Mesenchymal stem cell (in vitro differentiated cells and primary cell): Measurements from ENCODE around the gene POP7.

Experiments
- DNase-seq: peaks from one replicate; pipeline ENCODE4 v3.0.0-alpha.2; 2013
- H2AFZ ChIP-seq: one replicate; pipeline ENCODE4 v1.6.1; 2013; ENCODE audit warnings: low read depth, mild to moderate bottlenecking, control low read depth, inconsistent platforms, low read length, moderate library complexity
- H2AK5ac ChIP-seq: 2 replicates; pipeline ENCODE4 v1.6.1; 2013; ENCODE audit warnings: low read length, moderate library complexity, mild to moderate bottlenecking, inconsistent platforms; ENCODE audit not compliant: severe bottlenecking
- H2BK120ac ChIP-seq: one replicate; pipeline ENCODE4 v1.6.1; 2013; ENCODE audit warnings: low read depth, mild to moderate bottlenecking, inconsistent platforms, low read length, moderate library complexity
- H2BK12ac ChIP-seq, 2 experiments: one replicate each; pipeline ENCODE4 v1.6.1; 2013; ENCODE audit warnings: inconsistent platforms in 2 of 2, low read length in 2 of 2, mild to moderate bottlenecking in 2 of 2, moderate library complexity in 2 of 2, control low read depth in 1 of 2
- H2BK15ac ChIP-seq: one replicate; pipeline ENCODE4 v1.6.1; 2013; ENCODE audit warnings: mild to moderate bottlenecking, low read depth, inconsistent platforms; ENCODE audit not compliant: poor library complexity, severe bottlenecking
- H2BK5ac ChIP-seq: 2 replicates; pipeline ENCODE4 v1.6.1; 2013; ENCODE audit warnings: low read depth, mild to moderate bottlenecking, low read length, control low read depth, inconsistent platforms; ENCODE audit not compliant: poor library complexity, severe bottlenecking
- H3K14ac ChIP-seq, 2 experiments: one replicate each; pipeline ENCODE4 v1.6.1; 2013; ENCODE audit warnings: inconsistent platforms in 2 of 2, low read length in 2 of 2, control low read depth in 1 of 2, mild to moderate bottlenecking in 1 of 2, moderate library complexity in 1 of 2
- H3K18ac ChIP-seq, 2 experiments: one replicate each; pipeline ENCODE4 v1.6.1; 2013; ENCODE audit warnings: inconsistent platforms in 2 of 2, low read length in 2 of 2, control low read depth in 1 of 2, low read depth in 1 of 2, mild to moderate bottlenecking in 1 of 2
- H3K23ac ChIP-seq, 2 experiments: one replicate each; pipeline ENCODE4 v1.6.1; 2013; ENCODE audit warnings: inconsistent platforms in 2 of 2, low read length in 2 of 2, mild to moderate bottlenecking in 2 of 2, moderate library complexity in 2 of 2, control low read depth in 1 of 2
- H3K27ac ChIP-seq: 2 replicates; pipeline ENCODE4 v1.5.1; 2013; ENCODE audit warnings: mild to moderate bottlenecking, moderate library complexity, low read length, control low read depth, inconsistent platforms; ENCODE audit not compliant: poor library complexity, severe bottlenecking
- H3K27me3 ChIP-seq, 2 experiments: 2 replicates each; pipeline versions ENCODE4 v1.6.1 to v1.7.0; 2013; ENCODE audit warnings: low read length in 2 of 2, mild to moderate bottlenecking in 2 of 2, moderate library complexity in 2 of 2, control low read depth in 1 of 2, inconsistent platforms in 1 of 2; ENCODE audit not compliant: control insufficient read depth in 1 of 2, insufficient read depth in 1 of 2
- H3K36me3 ChIP-seq, 2 experiments: 2 replicates each; pipeline versions ENCODE4 v1.6.1 to v1.7.0; 2013; ENCODE audit warnings: low read length in 2 of 2, control low read depth in 1 of 2, inconsistent platforms in 1 of 2, low read depth in 1 of 2, mild to moderate bottlenecking in 1 of 2; ENCODE audit not compliant: insufficient read depth in 2 of 2, control insufficient read depth in 1 of 2
- H3K4ac ChIP-seq, 2 experiments: one replicate each; pipeline ENCODE4 v1.6.1; 2013; ENCODE audit warnings: inconsistent platforms in 2 of 2, low read length in 2 of 2, mild to moderate bottlenecking in 2 of 2, moderate library complexity in 2 of 2, control low read depth in 1 of 2, low read depth in 1 of 2
- H3K4me1 ChIP-seq: 2 replicates; pipeline ENCODE4 v1.6.1; 2013; ENCODE audit warnings: low read depth, low read length, control low read depth; ENCODE audit not compliant: control insufficient read depth, insufficient read depth
- H3K4me2 ChIP-seq: 2 replicates; pipeline ENCODE4 v1.6.1; 2013; ENCODE audit warnings: low read length, mild to moderate bottlenecking, inconsistent platforms; ENCODE audit not compliant: poor library complexity, severe bottlenecking
- H3K4me3 ChIP-seq, 2 experiments: 2 replicates each; pipeline versions ENCODE4 v1.5.1 to v1.7.0; 2013; ENCODE audit warnings: low read length in 2 of 2, mild to moderate bottlenecking in 2 of 2, control low read depth in 1 of 2, low read depth in 1 of 2; ENCODE audit not compliant: insufficient read depth in 1 of 2
- H3K79me1 ChIP-seq: replicated peaks from 2 replicates; pipeline ENCODE4 v1.6.1; 2013; ENCODE audit warnings: mild to moderate bottlenecking, control low read depth, low read length, inconsistent platforms; ENCODE audit not compliant: poor library complexity, severe bottlenecking
- H3K9ac ChIP-seq: 2 replicates; pipeline ENCODE4 v1.7.0; 2013; ENCODE audit warnings: mild to moderate bottlenecking, low read length, moderate library complexity
- H3K9me3 ChIP-seq: 2 replicates; pipeline ENCODE4 v1.7.0; 2013; ENCODE audit warnings: mild to moderate bottlenecking, low read length; ENCODE audit not compliant: control insufficient read depth
- H4K8ac ChIP-seq: one replicate; pipeline ENCODE4 v1.6.1; 2013; ENCODE audit warnings: inconsistent platforms, mild to moderate bottlenecking, low read length, moderate library complexity
- H4K91ac ChIP-seq: one replicate; pipeline ENCODE4 v1.6.1; 2013; ENCODE audit warnings: mild to moderate bottlenecking, low read length, inconsistent platforms
- WGBS: methylation state at CpG from one replicate; pipeline ENCODE4 v1.1.7; 2013; ENCODE audit warnings: mixed read lengths; 5-methylcytosine and 5-hydroxymethylcytosine counted together

POP7 gene

GRCh38 chr7:100726996-100727761 is 21.3 kb downstream of the POP7 start:
- Histone ChIP-seq H2AK5ac (peak overlapping the region; percentile 10), H2BK120ac (no peak overlapping the region), H3K27me3 (peaks cover 18 to 42% of the 10 kb centered on the region in 2 experiments), H3K36me3 (peaks cover 0 to 3% of the 10 kb centered on the region in 2 experiments), H3K4me2 (peak overlapping the region; percentile 16), H4K8ac (no peak overlapping the region), H3K4me3 (no peak overlapping the region), H4K91ac (no peak overlapping the region), H3K23ac (no peak overlapping the region), H3K27ac (no peak overlapping the region), H2AFZ (no peak overlapping the region), H2BK15ac (no peak overlapping the region), H3K79me1 (no peaks in the 10 kb centered on the region), H2BK5ac (no peak overlapping the region), H3K9me3 (no peaks in the 10 kb centered on the region), H3K4ac (peak overlapping the region in 1 of 2 experiments; percentile 71), H3K14ac (no peak overlapping the region), H3K9ac (peak overlapping the region; percentile 81), H2BK12ac (no peak overlapping the region), H3K18ac (peak overlapping the region in 1 of 2 experiments; percentile 80), H3K4me1 (peaks cover 2% of the 10 kb centered on the region)
- 85% methylated on average over 10 of the region's 12 CpGs for WGBS
- DNase-seq: peak; percentile 51

DNA sequence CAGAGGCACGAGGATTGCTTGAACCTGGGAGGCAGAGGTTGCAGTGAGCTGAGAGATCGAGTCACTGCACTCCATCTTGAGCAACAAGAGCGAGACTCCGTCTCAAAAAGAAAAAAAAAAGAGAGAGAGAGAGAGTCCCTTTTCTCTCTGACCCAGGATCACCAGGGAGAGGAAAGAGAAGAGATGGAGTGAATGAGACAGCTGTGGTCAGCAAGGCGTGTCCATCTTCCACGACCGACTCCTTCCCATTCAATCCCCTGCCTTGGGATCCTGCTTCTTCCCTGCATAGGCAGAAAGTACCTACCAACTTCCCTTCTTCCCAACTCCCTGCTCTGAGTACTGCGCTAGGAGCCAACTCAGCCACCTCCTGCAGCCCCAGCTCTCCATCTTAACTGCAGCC is 22.3 kb downstream of the POP7 start:
- no peak overlapping the region for H3K4ac ChIP-seq
- no peak overlapping the region for H4K8ac ChIP-seq
- no peaks in the 10 kb centered on the region for H3K79me1 ChIP-seq
- H3K4me3 ChIP-seq: no peak overlapping the region
- H2BK5ac ChIP-seq: no peak overlapping the region
- DNase-seq: no peak
- H3K14ac ChIP-seq: no peak overlapping the region
- no peak overlapping the region for H3K4me2 ChIP-seq
- H4K91ac ChIP-seq: no peak overlapping the region
- no peak overlapping the region for H3K18ac ChIP-seq
- H2AFZ ChIP-seq: no peak overlapping the region
- H3K27ac ChIP-seq: no peak overlapping the region
- H3K27me3 ChIP-seq: peaks cover 9 to 40% of the 10 kb centered on the region in 2 experiments
- no peaks in the 10 kb centered on the region for H3K9me3 ChIP-seq
- peaks cover 0 to 3% of the 10 kb centered on the region in 2 experiments for H3K36me3 ChIP-seq
- 93% methylated on average over 8 of the region's 8 CpGs for WGBS
- H2AK5ac ChIP-seq: no peak overlapping the region
- peaks cover 2% of the 10 kb centered on the region for H3K4me1 ChIP-seq
- H2BK15ac ChIP-seq: no peak overlapping the region
- H2BK12ac ChIP-seq: no peak overlapping the region
- no peak overlapping the region for H3K9ac ChIP-seq
- no peak overlapping the region for H3K23ac ChIP-seq
- no peak overlapping the region for H2BK120ac ChIP-seq

GRCh38 chr7:100730136-100730800 is 24.3 kb downstream of the POP7 start:
- H3K9me3 ChIP-seq: no peaks in the 10 kb centered on the region
- no peaks in the 10 kb centered on the region for H3K36me3 ChIP-seq

GRCh38 chr7:100731937-100732636 is 26.2 kb downstream of the POP7 start:
- H2BK120ac ChIP-seq: no peak overlapping the region
- H3K4me2 ChIP-seq: no peak overlapping the region
- no peak overlapping the region for H4K91ac ChIP-seq
- no peaks in the 10 kb centered on the region for H3K4me1 ChIP-seq
- H2AFZ ChIP-seq: no peak overlapping the region
- H3K79me1 ChIP-seq: no peaks in the 10 kb centered on the region
- H2AK5ac ChIP-seq: no peak overlapping the region
- no peak overlapping the region for H3K9ac ChIP-seq
- H3K27me3 ChIP-seq: peaks cover 0 to 42% of the 10 kb centered on the region in 2 experiments
- no peak overlapping the region for H2BK15ac ChIP-seq
- no peak for DNase-seq
- no peak overlapping the region for H3K4me3 ChIP-seq
- H3K14ac ChIP-seq: no peak overlapping the region
- H3K23ac ChIP-seq: no peak overlapping the region
- no peaks in the 10 kb centered on the region for H3K36me3 ChIP-seq
- no peak overlapping the region for H3K27ac ChIP-seq
- H3K4ac ChIP-seq: no peak overlapping the region
- H3K18ac ChIP-seq: no peak overlapping the region
- no peak overlapping the region for H2BK5ac ChIP-seq
- H2BK12ac ChIP-seq: no peak overlapping the region
- no peaks in the 10 kb centered on the region for H3K9me3 ChIP-seq
- no peak overlapping the region for H4K8ac ChIP-seq
- 84% methylated on average over 9 of the region's 11 CpGs for WGBS

More at GRCh38 chr7:100730136-100730800, 24.3 kb downstream of the POP7 start:
- no peak overlapping the region for H2AFZ ChIP-seq
- H2BK120ac ChIP-seq: no peak overlapping the region
- H2BK5ac ChIP-seq: no peak overlapping the region
- 56% methylated on average over 2 of the region's 3 CpGs for WGBS
- no peak overlapping the region for H2BK12ac ChIP-seq
- H3K4me1 ChIP-seq: peaks cover 2% of the 10 kb centered on the region
- H3K4me2 ChIP-seq: no peak overlapping the region
- H3K9ac ChIP-seq: no peak overlapping the region
- H3K79me1 ChIP-seq: no peaks in the 10 kb centered on the region
- no peak overlapping the region for H4K8ac ChIP-seq
- no peak overlapping the region for H3K4ac ChIP-seq
- no peak overlapping the region for H2AK5ac ChIP-seq
- H3K18ac ChIP-seq: no peak overlapping the region
- H4K91ac ChIP-seq: no peak overlapping the region
- H2BK15ac ChIP-seq: no peak overlapping the region
- peaks cover 0 to 29% of the 10 kb centered on the region in 2 experiments for H3K27me3 ChIP-seq
- H3K27ac ChIP-seq: no peak overlapping the region
- H3K23ac ChIP-seq: no peak overlapping the region
- no peak for DNase-seq
- no peak overlapping the region for H3K14ac ChIP-seq
- no peak overlapping the region for H3K4me3 ChIP-seq
